NOMO-1 treated with dmso at 0.1 percent for 144 hours (cell line): Measurements from ENCODE around the gene MSI2.

ENCODE experiments used
- DNase-seq: peaks from one replicate; lab custom pipeline; 2025; ENCODE audit not compliant: unreplicated experiment; lab: John Stamatoyannopoulos, UW

MSI2 gene

GRCh38 chr17:57544834-57545463, 288.6 kb downstream of the MSI2 start:
- no peak for DNase-seq

DNA sequence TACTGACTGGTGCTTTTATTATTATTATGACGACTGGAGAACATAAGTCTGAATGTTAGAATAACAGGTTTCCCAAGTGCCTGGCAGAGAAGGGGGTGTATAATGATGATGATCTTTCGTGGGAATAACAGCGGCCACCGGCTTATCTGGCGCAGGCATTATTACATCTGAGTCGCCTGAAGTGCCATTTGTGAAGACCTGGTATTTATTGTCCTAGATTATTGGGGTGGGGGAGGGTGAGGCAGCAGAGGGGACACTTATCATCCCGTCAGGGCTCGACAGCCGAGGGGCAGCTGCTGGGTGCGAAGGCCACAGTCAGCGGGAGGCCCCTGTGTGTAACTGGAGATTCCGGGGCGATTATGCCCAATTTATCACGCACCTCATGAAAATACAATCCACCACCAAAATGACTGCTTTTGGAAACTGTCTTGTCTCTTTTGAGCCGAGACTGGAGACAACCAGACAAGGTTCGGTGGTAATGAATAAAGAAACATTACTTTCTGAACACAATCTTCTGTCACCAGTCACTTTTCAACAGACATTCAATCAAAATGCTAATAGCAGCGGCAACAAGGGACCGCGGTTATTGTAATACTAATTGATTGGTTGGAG, 289.5 kb downstream of the MSI2 start:
- DNase-seq: no peak

DNA sequence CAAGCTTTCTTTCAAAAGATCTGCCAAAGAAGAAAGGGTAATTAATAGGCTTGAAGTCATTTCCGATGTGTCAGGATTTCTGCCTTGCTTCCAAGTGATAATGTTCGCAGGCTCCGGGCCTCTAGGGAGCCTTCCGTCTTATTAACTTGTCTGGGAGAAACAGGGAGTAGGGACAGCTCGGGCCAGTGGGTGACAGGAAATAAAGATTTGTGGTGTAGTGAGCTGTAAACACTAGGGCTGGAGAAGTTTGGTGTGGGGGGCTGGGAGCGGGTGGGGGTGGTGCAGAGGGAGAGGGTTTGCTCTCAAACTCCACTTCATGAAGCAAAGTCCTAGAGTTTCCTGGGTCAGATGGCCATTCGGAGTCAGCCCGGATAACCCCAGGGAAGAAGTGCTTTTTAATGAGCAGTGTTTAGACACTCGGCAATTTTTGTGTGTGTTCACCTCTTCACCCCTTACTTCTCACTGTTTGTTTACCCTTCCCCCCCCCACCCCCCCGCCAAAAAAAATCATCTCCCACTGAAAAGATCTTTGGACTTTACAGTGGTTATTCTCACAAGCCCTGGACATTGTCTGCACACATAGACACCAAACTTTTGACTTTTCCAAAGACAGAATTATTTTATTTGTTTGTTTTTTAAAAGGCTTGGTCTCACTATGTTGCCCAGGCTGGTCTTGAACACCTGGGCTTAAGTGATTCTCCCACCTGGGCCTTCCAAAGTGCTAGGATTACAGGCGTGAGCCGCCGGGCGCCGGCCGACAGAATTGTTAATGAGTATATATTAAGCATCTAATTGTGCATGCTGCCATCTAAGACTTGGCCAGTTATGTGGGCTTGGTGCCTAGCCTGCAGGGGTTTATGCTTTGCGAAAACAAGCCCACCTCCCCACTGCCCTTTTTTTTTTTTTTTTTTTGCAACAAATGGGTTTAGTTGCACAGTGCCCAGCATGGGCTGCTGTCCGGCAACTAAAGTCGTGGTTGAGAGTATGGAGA, 292.4 kb downstream of the MSI2 start:
- no peak for DNase-seq

GRCh38 chr17:57549468-57549867, 293.1 kb downstream of the MSI2 start:
- DNase-seq: no peak

DNA sequence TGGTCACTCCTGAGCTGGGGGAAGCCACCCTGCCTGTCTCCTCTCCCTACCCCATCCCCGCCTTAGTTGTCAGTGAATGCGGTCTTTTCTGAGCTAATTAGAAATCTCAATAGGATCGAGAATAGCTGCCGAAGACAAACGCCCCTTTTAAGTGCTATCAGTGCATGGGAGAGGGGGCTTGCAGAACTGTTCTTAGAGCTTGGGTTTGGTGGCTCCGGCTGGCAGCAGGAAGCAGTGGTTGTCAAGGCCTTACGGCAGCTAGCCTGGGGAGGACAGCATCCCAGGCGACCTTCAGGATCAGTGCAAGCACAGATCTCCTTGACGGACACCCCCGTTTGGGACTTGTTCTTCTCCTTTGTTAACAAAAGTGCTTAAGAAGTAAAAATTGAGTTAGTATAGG, 293.7 kb downstream of the MSI2 start:
- no peak for DNase-seq

DNA sequence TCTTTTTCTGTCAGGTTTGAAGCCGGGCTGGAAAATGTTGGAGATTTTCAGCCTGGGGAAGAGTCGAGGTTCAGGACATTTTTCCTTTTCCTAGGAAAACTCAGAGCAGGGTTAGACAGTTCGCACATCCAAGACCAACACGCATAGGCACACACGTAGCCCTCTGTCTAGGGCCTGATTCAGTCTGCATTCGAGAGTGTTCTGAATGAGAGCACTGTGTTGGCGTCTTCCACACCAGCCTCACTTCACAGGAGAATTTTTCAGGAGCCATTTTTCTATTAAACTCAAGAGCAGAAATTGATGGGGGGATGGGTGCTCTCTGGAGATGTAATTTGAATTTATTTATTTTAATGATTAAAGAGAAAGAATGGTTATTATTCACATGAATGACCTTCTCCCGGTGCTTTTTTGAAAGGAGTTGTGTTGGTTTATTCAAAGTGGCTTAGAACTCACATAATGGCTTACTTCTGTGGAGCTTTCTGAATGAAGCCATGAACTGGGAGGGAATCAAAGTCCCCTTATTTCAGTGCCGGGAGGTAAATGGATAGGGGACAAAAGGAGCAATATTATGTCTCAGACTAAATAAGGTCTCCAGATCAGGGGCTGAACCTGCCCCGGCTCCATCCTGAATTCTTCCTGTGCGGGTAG, 294.5 kb downstream of the MSI2 start:
- DNase-seq: no peak

DNA sequence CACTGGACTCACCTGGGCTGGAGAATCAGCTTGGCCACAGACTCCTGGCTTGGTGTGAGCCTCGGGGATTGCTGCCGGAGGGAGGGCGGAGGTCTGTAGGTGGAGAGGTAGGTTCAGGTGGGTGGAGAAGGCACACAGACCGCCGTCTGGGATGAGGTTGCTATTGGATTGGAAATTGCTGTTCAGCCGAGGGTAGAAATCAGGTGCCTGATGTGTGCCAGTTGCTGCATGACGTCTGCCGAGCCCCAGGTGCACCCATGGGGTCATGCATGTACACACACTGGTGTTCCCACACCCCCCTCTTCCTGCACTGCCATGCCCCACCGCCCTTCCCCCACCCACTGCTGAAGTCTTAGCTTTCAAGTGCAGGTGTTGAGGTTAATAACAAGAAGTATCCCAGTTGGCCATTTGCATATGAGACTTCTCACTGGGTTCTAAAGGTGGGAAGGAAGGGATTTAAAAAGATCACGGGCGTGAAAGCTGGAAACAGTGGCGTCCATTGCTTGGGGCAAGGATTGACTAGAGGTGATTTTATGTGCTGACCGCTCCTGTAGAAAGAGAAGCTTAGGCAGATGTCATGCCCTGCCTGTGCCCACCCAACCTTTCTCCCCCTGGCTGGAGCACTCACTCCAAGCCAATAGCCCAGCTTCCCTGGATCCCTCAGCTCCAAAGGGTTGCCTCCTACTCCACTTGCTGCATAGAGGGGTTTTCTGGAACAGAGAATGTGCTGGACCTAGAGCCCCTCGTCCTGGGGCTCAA, 295.2 kb downstream of the MSI2 start:
- no peak for DNase-seq

GRCh38 chr17:57552114-57552624, 295.8 kb downstream of the MSI2 start:
- no peak for DNase-seq

DNA sequence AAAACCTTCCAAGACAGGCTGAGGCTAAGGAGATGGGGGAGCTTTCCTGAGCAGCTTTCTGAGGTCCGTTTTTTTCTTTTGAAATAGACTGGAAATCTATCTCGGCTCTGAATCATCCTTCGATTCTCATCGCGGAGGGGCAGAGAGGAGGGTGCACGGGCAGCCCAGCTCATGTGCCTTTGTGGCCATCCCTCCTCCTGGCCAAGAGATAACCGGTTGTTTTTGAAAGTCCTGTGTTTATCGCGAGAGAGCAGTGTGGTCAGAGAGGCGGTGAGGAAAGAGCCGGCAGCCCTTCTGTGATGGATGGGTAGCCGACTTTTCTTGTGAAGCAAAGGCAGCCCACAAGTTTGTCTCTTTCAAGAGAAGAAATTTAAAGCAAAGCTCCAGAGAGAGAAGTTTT, 297.2 kb downstream of the MSI2 start:
- no peak for DNase-seq

DNA sequence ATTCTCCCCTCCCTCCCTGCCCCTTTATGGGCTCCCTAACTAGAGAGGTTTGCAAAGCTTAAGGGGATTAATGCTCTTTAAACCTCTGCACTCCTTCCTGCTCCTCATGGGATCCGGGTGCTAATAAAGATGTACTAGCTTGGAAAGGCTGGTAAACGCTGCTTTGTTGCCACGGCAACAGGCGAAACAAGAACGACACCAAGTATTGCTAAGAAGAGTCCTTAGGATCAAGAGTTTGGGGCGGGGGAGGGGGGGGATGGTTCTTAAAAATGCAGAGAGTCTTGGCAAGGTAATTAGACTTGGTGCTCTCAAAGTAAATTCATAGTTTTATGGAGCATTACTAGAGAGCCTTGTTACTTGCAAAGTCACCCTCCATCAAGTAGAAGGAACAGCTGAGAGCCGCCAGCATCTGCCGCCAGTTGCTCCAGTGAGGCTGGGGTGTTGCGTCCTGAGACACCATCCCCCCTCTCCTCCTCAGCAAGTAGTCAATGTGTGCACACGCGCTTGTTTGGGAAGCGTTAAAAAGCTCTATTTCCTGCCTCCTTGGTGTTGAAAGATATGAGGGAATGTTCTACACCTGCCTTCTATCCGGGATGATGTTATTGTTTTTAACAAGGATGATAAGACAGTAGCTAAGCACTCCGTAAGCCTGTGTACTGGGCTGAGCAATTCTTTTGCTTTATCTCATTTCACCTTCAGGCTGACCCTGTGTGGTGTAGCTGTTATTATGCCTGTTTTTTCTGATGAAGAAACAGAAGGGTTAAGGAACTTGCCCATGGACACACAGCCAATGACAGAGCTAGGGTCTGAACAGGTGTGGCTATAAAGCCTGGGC, 297.9 kb downstream of the MSI2 start:
- no peak for DNase-seq

DNA sequence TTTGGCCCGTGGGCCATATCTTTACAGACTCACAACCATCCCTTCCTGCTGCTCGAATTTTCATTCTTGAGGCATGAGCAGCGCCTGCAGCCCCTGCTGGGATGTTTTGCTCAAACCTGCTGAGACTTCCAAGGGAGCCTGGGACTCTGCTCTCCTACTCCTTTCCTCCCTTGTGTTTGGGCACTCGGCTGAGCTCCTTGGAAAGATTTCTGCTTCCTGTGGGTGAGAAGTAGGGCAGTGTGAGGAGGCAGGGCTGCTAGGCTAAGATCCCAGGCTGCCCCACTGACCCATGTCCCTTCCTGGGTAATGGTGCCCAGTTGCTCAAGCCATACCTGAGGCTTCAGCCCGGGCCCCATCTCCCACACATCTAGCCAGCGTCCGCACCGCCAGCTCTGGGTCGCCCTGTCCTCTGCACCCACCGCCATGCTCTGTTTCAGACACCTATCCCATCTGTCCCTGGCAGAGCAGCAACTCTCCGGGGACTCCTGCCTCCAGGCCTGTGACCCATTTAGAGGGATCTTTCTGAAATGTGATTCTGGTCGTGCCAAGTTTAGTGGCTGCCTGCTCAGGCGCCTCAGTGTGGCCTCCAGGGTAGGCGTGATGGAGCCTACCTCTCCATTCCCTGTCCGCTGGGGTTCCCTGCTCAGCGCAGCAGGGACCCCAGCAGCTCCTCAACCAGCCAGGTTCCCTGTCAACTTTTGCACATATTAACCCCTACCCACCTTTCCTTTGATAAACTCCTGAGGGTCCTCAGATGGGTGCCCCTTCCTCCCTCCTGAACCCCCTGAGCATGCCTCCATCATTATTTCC, 298.7 kb downstream of the MSI2 start:
- DNase-seq: no peak

DNA sequence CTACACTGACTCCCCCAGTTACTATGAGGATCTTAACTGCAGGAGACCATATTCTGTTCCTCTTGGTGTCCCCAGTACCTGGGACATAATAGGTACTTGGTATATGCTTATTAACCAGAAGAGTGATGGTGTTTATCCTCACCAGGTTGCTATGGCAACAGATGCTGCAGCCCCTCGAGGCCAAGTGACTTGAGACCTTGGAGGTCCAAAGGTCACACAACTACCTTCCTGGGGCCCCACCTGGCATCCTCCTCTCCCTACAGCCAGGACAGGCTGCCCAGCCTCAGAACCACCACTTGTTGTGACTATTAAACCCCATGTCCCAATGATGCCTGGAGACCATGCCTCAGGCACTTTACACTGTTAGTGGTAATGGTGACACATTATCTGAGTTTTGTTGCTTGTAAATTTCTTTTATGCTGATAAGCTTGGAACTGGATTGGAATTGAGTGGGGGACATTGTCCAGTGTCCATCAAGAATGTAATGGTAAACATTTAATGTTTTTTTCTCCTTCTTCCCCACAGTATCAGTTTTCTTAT, 299.4 kb downstream of the MSI2 start:
- DNase-seq: no peak

- DNase-seq: no peak
Observed at GRCh38 chr17:57556320-57556719, 300.0 kb downstream of the MSI2 start.

DNA sequence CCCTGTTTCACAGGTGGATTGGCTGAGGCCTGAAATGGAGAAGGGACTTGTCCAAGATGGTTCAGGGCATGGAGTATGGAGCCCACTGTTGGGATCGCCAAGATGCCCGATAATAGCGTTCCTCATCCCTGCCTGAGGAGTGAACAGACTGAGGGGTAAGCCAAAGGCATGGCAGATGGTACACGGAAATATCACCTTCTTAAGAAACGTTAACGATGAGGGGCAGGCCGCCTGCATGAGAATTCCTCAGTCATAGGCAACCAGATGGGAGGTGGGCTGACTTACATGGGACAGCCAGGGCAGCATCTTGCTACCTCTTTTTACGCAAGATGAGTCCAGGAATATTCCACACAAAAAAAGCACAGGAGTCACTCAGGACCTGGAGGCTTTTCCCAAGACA, 300.7 kb downstream of the MSI2 start:
- no peak for DNase-seq

GRCh38 chr17:57557416-57557815, 301.1 kb downstream of the MSI2 start:
- no peak for DNase-seq

- peak; percentile 93 for DNase-seq
Observed at GRCh38 chr17:57557834-57558681, 301.7 kb downstream of the MSI2 start.

DNA sequence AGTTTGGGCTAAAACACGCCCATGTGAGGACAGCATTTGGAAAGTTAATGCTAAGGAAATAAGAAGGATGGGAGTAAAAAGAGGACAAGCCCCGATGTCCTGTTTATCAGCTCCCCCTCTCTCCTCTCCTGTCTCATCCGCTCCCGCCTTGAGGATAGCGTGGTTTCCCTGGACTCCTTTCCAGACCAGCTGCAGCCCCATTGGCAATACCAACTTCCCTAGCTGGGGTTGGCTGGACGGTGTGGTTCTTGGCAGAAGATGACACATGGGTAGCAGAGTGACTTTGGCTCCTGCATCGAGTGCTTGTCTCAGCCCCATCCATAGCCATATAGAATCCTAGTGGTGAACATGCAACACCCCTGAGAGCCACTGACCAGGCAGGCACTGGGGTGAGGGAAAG, 302.9 kb downstream of the MSI2 start:
- no peak for DNase-seq
